GM23248 (cell line): ENCODE results near the gene HPS1. TPM values are rescaled to one million over a fixed set of nuclear protein-coding genes. Genes with fewer than 3 reads are reported as not detected.
A peak's percentile ranks its signal among the peaks of the same experiment; 100 is the strongest.

Experiments
- DNase-seq: peaks from one replicate; pipeline ENCODE4 v3.0.0-alpha.2; 2015
- H2AFZ ChIP-seq: fragments of 200-600 bp; sonication (generic); 2 replicates; pipeline ENCODE4 v1.6.1; 2016; ENCODE audit warnings: antibody characterized with exemption
- H3F3A ChIP-seq: fragments of 200-600 bp; sonication (generic); 2 replicates; pipeline ENCODE4 v1.6.1; 2016; ENCODE audit warnings: mild to moderate bottlenecking, antibody characterized with exemption, mixed run types; ENCODE audit not compliant: insufficient read depth
- H3K27ac ChIP-seq: fragments of 200-600 bp; sonication (generic); 2 replicates; pipeline ENCODE4 v1.5.1; 2016; ENCODE audit warnings: mild to moderate bottlenecking
- H3K27me3 ChIP-seq: fragments of 200-600 bp; sonication (generic); replicated peaks from 2 replicates; pipeline ENCODE4 v1.6.1; 2016; ENCODE audit warnings: mild to moderate bottlenecking; ENCODE audit not compliant: insufficient read depth
- H3K36me3 ChIP-seq: fragments of 200-600 bp; sonication (generic); 2 replicates; pipeline ENCODE4 v1.6.1; 2016; ENCODE audit warnings: low read depth, mild to moderate bottlenecking
- H3K4me1 ChIP-seq: fragments of 200-600 bp; sonication (generic); 2 replicates; pipeline ENCODE4 v1.6.1; 2016; ENCODE audit warnings: mild to moderate bottlenecking; ENCODE audit not compliant: insufficient read depth
- H3K4me2 ChIP-seq: fragments of 200-600 bp; sonication (generic); one replicate; pipeline ENCODE4 v1.6.1; 2016; ENCODE audit warnings: mild to moderate bottlenecking; ENCODE audit not compliant: unreplicated experiment
- H3K4me3 ChIP-seq: fragments of 200-600 bp; sonication (generic); 2 replicates; pipeline ENCODE4 v1.5.1; 2016; ENCODE audit warnings: mild to moderate bottlenecking
- H3K79me2 ChIP-seq: fragments of 200-600 bp; sonication (generic); 2 replicates; pipeline ENCODE4 v1.6.1; 2016; ENCODE audit warnings: mild to moderate bottlenecking; ENCODE audit not compliant: insufficient read depth
- H3K9ac ChIP-seq: fragments of 200-600 bp; sonication (generic); 2 replicates; pipeline ENCODE4 v1.6.1; 2016; ENCODE audit warnings: mild to moderate bottlenecking
- H3K9me2 ChIP-seq: fragments of 200-600 bp; sonication (generic); 2 replicates; pipeline ENCODE4 v1.6.1; 2016; ENCODE audit warnings: mixed run types, mild to moderate bottlenecking, moderate library complexity; ENCODE audit not compliant: insufficient read depth
- H3K9me3 ChIP-seq: fragments of 200-600 bp; sonication (generic); one replicate; pipeline ENCODE4 v1.6.1; 2017; ENCODE audit warnings: low read depth
- H4K20me1 ChIP-seq: fragments of 200-600 bp; sonication (generic); 2 replicates; pipeline ENCODE4 v1.6.0; 2016; ENCODE audit not compliant: insufficient read depth
- EZH2 ChIP-seq: fragments of 200-600 bp; sonication (generic); IDR thresholded peaks from 2 replicates; pipeline ENCODE4 v1.6.1; 2018; ENCODE audit warnings: antibody characterized with exemption, mild to moderate bottlenecking; ENCODE audit not compliant: insufficient read depth, poor library complexity, severe bottlenecking
- EZH2phosphoT487 ChIP-seq: fragments of 200-600 bp; sonication (generic); IDR thresholded peaks from 2 replicates; pipeline ENCODE4 v1.6.1; 2018; ENCODE audit warnings: antibody characterized with exemption, moderate library complexity, mild to moderate bottlenecking, low read depth; ENCODE audit not compliant: insufficient read depth
- whole genome bisulfite sequencing, 2 experiments: methylation state at CpG; one replicate each; pipeline ENCODE4 v1.1.6; 2015 to 2017; ENCODE audit warnings: low lambda C conversion rate in 2 of 2, low coverage in 1 of 2; ENCODE audit errors: missing lambda C conversion rate in 2 of 2; 5-methylcytosine and 5-hydroxymethylcytosine counted together
- in situ Hi-C: fragments of 300-500 bp; cut with MboI; formaldehyde crosslinking; loops from 2 replicates; pipeline ENCODE4 v1.15.0; 2020
- polyA plus RNA-seq: library from polyadenylated mRNA; unstranded; fragments of >200 nt; fragmentation: Nextera tagmentation; extraction: Ambion mirVana; gene quantifications from 2 replicates; pipeline ENCODE4 v1.2.1, GENCODE V29; 2016
- total RNA-seq: library from RNA; depleted of rRNA; stranded (reverse); fragments of >200 nt; shearing (Covaris generic); gene quantifications from 2 replicates; pipeline ENCODE4 v1.2.3, GENCODE V29; 2014

HPS1 gene
- total and polyA plus RNA-seq, 2 experiments from 2014 or later, result 54.5 to 80.6 TPM

DNA sequence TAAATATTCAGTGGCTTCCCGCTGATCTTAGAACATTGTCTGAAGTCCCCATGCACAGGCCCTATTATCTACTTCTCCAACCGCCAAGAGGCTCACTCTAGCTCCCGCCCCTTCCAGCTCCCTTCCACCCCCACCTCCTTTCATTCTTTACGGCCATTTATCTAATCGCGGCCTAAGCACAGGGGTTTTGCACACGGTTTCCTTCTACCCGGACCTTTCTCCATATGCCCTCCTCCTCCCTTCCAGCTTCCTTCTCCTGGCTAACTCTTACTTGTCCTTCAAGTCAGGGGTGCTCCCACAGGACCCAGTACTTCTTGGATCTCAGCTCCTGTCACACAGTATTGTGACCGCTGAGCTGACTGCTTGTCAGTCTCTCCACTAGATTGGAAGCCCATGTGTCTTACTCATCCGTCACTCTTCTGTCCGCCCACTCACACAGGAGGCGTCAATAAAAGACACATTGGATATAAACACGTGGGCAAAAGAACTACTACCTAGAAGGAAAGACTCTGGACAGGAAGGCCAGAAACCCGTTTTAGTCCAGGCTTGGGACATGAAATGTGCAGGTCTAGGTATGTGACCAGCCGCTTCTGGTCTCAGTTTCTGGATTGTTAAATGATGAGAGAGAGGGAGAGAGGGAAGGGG lies 20.2 kb upstream of the HPS1 start:
- Histone ChIP-seq H3K4me2 (no peak overlapping the region), H3K4me3 (no peak overlapping the region), H3K9me2 (no peaks in the 10 kb centered on the region), H3K27ac (no peak overlapping the region), H2AFZ (peak overlapping the region; percentile 91), H3K9me3 (no peaks in the 10 kb centered on the region), H3K4me1 (no peaks in the 10 kb centered on the region; the same call in 1 of the 2 replicates), H3K9ac (0 out of 2 replicates have a peak overlapping the region, but pooled peaks have one; percentile 54), H3K36me3 (no peaks in the 10 kb centered on the region), H4K20me1 (no peaks in the 10 kb centered on the region), H3K79me2 (no peaks in the 10 kb centered on the region), H3F3A (no peaks in the 10 kb centered on the region), H3K27me3 (no peaks in the 10 kb centered on the region)
- DNase-seq, result no peak
- no peak for TF ChIP-seq EZH2phosphoT487
- no peak for TF ChIP-seq EZH2
- WGBS, 2 experiments, result 59 to 62% methylated on average over 15 of the region's 15 CpGs
- in situ Hi-C loops, result loop anchor here (10.0 kb wide), 1 partner anchor 788 kb away; no protein-coding TSS in a partner anchor

DNA sequence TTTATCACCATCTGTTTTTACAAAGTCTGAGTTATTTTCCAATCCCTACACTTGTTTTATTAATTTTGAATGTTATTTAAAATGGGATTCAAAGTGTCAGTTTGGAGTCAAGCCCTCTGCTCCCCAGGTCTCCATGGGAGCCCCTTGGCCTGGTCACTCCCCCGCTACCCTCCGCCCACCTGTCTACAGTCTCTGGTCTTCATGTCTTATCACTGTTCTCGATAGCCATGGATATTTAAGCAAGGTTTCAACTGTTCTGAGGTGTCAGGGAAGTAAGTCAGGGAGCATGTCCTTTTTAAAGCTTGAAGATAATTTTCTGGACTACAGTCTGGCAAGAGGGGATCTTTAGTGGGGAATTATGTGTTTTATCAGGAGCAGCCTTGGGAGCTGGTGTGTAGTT lies 19.1 kb upstream of the HPS1 start:
- Histone ChIP-seq H3K9me3 (no peaks in the 10 kb centered on the region), H3F3A (peaks cover 5% of the 10 kb centered on the region; the same call in 1 of the 2 replicates), H3K79me2 (no peaks in the 10 kb centered on the region), H3K9ac (no peak overlapping the region), H4K20me1 (no peaks in the 10 kb centered on the region), H3K4me1 (peaks cover 5% of the 10 kb centered on the region), H3K36me3 (no peaks in the 10 kb centered on the region), H3K27me3 (no peaks in the 10 kb centered on the region), H3K27ac (no peak overlapping the region), H3K4me3 (no peak overlapping the region), H3K4me2 (no peak overlapping the region), H2AFZ (no peak overlapping the region), H3K9me2 (no peaks in the 10 kb centered on the region)
- TF ChIP-seq EZH2 (no peak), EZH2phosphoT487 (no peak)
- DNase-seq, result no peak
- in situ Hi-C loops, result loop anchor here (10.0 kb wide), 1 partner anchor 789 kb away; no protein-coding TSS in a partner anchor
- WGBS, 2 experiments, result 85 to 94% methylated on average over 3 of the region's 3 CpGs

DNA sequence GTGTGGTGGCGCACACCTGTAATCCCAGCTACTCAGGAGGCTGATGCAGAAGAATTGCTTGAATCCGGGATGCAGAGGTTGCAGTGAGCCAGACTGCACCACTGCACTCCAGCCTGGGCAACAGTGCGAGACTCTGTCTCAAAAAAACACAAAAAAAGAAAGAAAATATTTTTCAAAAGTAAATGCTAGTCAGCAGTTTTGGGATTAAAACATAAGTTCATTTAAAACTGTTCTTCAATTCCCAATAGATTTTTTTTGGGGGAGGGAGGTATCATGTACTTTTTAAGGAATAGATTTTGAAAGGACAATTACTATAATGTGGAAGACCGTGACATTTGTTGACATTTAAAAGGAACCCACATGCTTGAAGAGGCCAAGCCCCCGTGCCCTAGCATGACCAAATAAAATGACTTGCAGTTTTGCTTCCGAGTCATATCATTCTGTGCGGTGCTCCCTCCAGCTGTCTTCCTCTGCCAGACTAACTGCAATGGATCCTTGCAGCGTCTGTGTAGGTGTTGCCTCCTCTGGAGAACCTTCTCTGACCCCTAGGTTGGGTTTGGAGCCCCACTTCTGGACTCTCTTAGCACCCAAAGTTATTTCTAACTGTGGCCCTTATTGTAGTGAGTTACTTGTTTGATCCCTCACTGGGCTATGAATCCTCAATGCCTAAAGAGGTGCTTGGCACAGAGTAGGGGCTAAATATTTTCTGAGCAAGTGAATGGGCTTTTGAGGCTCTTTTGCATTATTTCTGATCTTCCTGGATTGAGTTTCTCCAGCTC lies 17.4 kb upstream of the HPS1 start:
- Histone ChIP-seq H3K27me3 (no peaks in the 10 kb centered on the region), H3K79me2 (no peaks in the 10 kb centered on the region), H3K9me2 (no peaks in the 10 kb centered on the region), H3K36me3 (no peaks in the 10 kb centered on the region), H2AFZ (no peak overlapping the region), H4K20me1 (no peaks in the 10 kb centered on the region), H3K9ac (no peak overlapping the region), H3K4me2 (no peak overlapping the region), H3K4me3 (no peak overlapping the region), H3K9me3 (no peaks in the 10 kb centered on the region), H3K4me1 (peaks cover 9% of the 10 kb centered on the region), H3K27ac (no peak overlapping the region), H3F3A (peaks cover 10% of the 10 kb centered on the region; the same call in 1 of the 2 replicates)
- no peak for DNase-seq
- WGBS, 2 experiments, result 78 to 84% methylated on average over 8 of the region's 8 CpGs
- in situ Hi-C loops, result loop anchor here (10.0 kb wide), 1 partner anchor 791 kb away; no protein-coding TSS in a partner anchor
- TF ChIP-seq EZH2, result no peak
- no peak for TF ChIP-seq EZH2phosphoT487

DNA sequence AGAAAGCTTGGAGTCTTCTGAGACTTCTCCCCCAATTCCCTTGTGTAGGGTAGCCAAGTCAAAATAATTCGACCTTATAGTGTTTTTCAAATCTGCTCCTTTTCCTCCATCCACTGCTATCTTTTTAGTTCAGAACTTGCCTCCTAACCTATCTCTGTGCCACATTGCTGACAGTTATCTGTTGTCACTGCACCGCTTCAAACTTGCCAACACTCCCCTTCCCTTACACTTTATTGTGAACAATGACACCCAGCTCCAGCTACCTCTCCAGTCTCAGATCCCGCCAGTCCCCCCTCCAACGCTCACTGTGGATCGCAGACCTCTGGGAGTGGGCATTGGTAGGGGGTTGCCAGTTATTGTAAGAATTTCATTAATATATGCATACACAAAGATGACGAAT lies 16.3 kb upstream of the HPS1 start:
- 87 to 94% methylated on average over 6 of the region's 6 CpGs for WGBS, 2 experiments
- H3K9ac ChIP-seq, result no peak overlapping the region
- H4K20me1 ChIP-seq, result no peaks in the 10 kb centered on the region
- no peaks in the 10 kb centered on the region for H3K9me3 ChIP-seq
- TF ChIP-seq EZH2, result no peak
- TF ChIP-seq EZH2phosphoT487, result no peak
- no peaks in the 10 kb centered on the region for H3K79me2 ChIP-seq
- in situ Hi-C loops, result loop anchor here (10.0 kb wide), 1 partner anchor 792 kb away; no protein-coding TSS in a partner anchor
- H3K4me2 ChIP-seq, result no peak overlapping the region
- H2AFZ ChIP-seq, result no peak overlapping the region
- peaks cover 9% of the 10 kb centered on the region for H3K4me1 ChIP-seq
- no peaks in the 10 kb centered on the region for H3K27me3 ChIP-seq
- H3K9me2 ChIP-seq, result no peaks in the 10 kb centered on the region
- DNase-seq, result no peak
- no peak overlapping the region for H3K27ac ChIP-seq
- peaks cover 10% of the 10 kb centered on the region; the same call in 1 of the 2 replicates for H3F3A ChIP-seq
- H3K36me3 ChIP-seq, result no peaks in the 10 kb centered on the region
- H3K4me3 ChIP-seq, result no peak overlapping the region
